GM12874 (cell line): ENCODE data around the gene ABCC12.

Source experiments
- CTCF ChIP-seq: IDR thresholded peaks from 2 replicates; pipeline ENCODE4 v1.5.1; 2011; ENCODE audit warnings: low read depth, mild to moderate bottlenecking, control low read depth, low read length, moderate library complexity; ENCODE audit not compliant: insufficient read depth

The ABCC12 gene

GRCh38 chr16:48150707-48151106 is 5.1 kb downstream of the ABCC12 start:
- no peak for TF ChIP-seq CTCF

GRCh38 chr16:48146710-48147109 is 9.1 kb downstream of the ABCC12 start:
- no peak for TF ChIP-seq CTCF

GRCh38 chr16:48146131-48146530 is 9.7 kb downstream of the ABCC12 start:
- no peak for TF ChIP-seq CTCF

- no peak for TF ChIP-seq CTCF
Measured at GRCh38 chr16:48143812-48144368, 11.9 kb downstream of the ABCC12 start.

- TF ChIP-seq CTCF = no peak
Measured at GRCh38 chr16:48140821-48141220, 15.0 kb downstream of the ABCC12 start.

- TF ChIP-seq CTCF = no peak
Measured at GRCh38 chr16:48139517-48139916, 16.3 kb downstream of the ABCC12 start.

GRCh38 chr16:48138543-48138942 is 17.2 kb downstream of the ABCC12 start:
- TF ChIP-seq CTCF = no peak
